Large intestine (tissue), 3 donors: ENCODE results near the gene TEP1. TPM values are rescaled to one million over a fixed set of nuclear protein-coding genes. Genes with fewer than 3 reads are reported as not detected.
A peak's percentile ranks its signal among the peaks of the same experiment; 100 is the strongest.

ENCODE experiments used
- DNase-seq, 2 donors: peaks; one replicate each; pipeline versions ENCODE4 v3.0.0 to v3.0.0-alpha.2; 2013
- H3K27ac ChIP-seq: one replicate; pipeline ENCODE4 v1.5.1; 2013; ENCODE audit warnings: low read length
- H3K27me3 ChIP-seq: 2 replicates; pipeline ENCODE4 v1.6.1; 2013; ENCODE audit warnings: low read length; ENCODE audit not compliant: control insufficient read depth, insufficient read depth
- H3K36me3 ChIP-seq: 2 replicates; pipeline ENCODE4 v1.6.1; 2013; ENCODE audit warnings: low read length; ENCODE audit not compliant: control insufficient read depth, insufficient read depth
- H3K4me1 ChIP-seq: one replicate; pipeline ENCODE4 v1.6.1; 2013; ENCODE audit warnings: low read length; ENCODE audit not compliant: control insufficient read depth, insufficient read depth
- H3K4me3 ChIP-seq: one replicate; pipeline ENCODE4 v1.5.1; 2013; ENCODE audit warnings: low read length
- H3K9me3 ChIP-seq: one replicate; pipeline ENCODE4 v1.6.1; 2013; ENCODE audit warnings: mild to moderate bottlenecking, low read depth, low read length, moderate library complexity; ENCODE audit not compliant: control insufficient read depth
- WGBS: methylation state at CpG from one replicate; pipeline ENCODE4 v1.1.5; 2013; ENCODE audit warnings: low lambda C conversion rate; ENCODE audit not compliant: insufficient coverage; 5-methylcytosine and 5-hydroxymethylcytosine counted together
- polyA plus RNA-seq: library from polyadenylated mRNA; unstranded; fragments of 120-200 nt; gene quantifications from one replicate; pipeline ENCODE4 v1.2.1, GENCODE V29; 2013

The TEP1 gene
- polyA plus RNA-seq, 1 donor, result 98.8 TPM

- no peaks in the 10 kb centered on the region for H3K9me3 ChIP-seq
- DNase-seq, result peak; percentile 54 to 83
- peaks cover 55% of the 10 kb centered on the region for H3K4me1 ChIP-seq
- no peaks in the 10 kb centered on the region for H3K27me3 ChIP-seq
- H3K27ac ChIP-seq, result peak overlapping the region; percentile 91
- no CpG with 5 or more reads among the region's 2 CpGs for WGBS
- no peak overlapping the region for H3K4me3 ChIP-seq
- no peaks in the 10 kb centered on the region for H3K36me3 ChIP-seq
Observed at GRCh38 chr14:20416223-20416622, 2.9 kb upstream of the TEP1 start.

DNA sequence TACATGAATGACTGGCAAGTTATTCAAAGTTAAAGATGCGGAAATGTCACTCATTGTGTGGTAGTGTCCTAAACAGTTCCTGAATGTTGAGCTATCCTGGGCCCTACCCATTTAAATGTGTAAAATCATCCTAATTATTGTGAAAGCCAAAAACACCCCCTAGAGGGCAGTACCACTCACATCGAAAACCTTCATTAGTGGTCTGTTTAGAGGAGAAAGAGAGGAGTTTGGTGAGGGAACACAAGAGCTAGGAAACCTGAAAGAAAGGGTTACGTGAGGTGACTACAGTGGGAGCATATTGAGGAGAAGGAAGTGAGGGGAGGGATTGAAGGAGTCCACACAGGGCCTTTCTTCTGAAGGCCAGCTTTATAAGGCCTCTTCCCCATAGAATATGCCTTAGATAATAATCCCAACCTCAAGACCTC is 2.5 kb upstream of the TEP1 start:
- Histone ChIP-seq H3K27ac (peak overlapping the region; percentile 91), H3K9me3 (no peaks in the 10 kb centered on the region), H3K4me3 (no peak overlapping the region), H3K4me1 (peaks cover 55% of the 10 kb centered on the region), H3K36me3 (no peaks in the 10 kb centered on the region), H3K27me3 (no peaks in the 10 kb centered on the region)
- DNase-seq, result peak in 1 of 2 donors; percentile 66
- WGBS, result 57% methylated on average over 1 of the region's 3 CpGs

- Histone ChIP-seq H3K9me3 (no peaks in the 10 kb centered on the region), H3K27ac (peak overlapping the region; percentile 100), H3K4me3 (peak overlapping the region; percentile 96), H3K36me3 (no peaks in the 10 kb centered on the region), H3K27me3 (no peaks in the 10 kb centered on the region), H3K4me1 (peaks cover 46% of the 10 kb centered on the region)
- DNase-seq, result no peak
- 0% methylated on average over 3 of the region's 9 CpGs for WGBS
Observed at GRCh38 chr14:20413744-20414082, 412 bp upstream of the TEP1 start.

DNA sequence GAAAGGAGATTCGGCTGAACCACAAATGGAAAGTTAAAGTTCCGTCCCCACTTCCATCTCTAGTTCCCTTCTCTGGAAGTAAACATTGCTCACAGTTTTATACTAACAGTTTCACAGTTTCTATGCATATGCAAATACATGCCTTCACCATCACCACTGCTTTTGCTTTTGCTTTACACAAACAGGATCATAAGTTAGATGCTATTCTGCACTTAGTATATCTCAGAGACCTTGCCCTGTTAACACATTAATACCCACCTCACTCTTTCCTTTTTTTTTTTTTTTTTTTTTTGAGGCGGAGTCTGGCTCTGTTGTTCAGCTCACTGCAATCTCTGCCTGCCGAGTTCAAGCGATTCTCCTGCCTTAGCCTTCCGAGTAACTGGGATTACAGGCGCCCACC is 890 bp downstream of the TEP1 start:
- no peaks in the 10 kb centered on the region for H3K27me3 ChIP-seq
- H3K27ac ChIP-seq, result peak overlapping the region; percentile 100
- no peaks in the 10 kb centered on the region for H3K9me3 ChIP-seq
- H3K4me1 ChIP-seq, result peaks cover 45% of the 10 kb centered on the region
- peaks cover 11% of the 10 kb centered on the region for H3K36me3 ChIP-seq
- no CpG with 5 or more reads among the region's 7 CpGs for WGBS
- DNase-seq, result peak in 1 of 2 donors; percentile 78
- H3K4me3 ChIP-seq, result peak overlapping the region; percentile 96

DNA sequence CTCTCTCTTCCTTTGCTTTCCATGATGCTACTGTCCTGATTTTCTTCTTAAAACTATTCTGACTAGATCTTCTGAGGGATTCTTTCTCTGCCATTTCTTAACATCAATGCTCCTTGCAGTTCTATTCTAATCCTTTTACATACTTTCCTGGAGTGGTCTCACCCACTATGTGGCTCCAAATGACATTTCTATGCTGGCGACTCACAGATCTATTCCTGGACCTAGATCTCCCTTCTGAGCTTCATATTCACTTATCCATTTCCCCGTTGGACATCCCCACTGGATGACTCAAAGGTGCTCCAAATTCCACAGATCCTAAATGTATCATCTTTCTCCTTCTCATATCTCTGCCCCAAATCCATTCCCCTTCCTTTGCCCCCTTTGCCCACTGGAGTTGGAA is 4.1 kb downstream of the TEP1 start:
- Histone ChIP-seq H3K4me3 (no peak overlapping the region), H3K27me3 (no peaks in the 10 kb centered on the region)
- WGBS, result 100% methylated on average over 1 of the region's 2 CpGs

DNA sequence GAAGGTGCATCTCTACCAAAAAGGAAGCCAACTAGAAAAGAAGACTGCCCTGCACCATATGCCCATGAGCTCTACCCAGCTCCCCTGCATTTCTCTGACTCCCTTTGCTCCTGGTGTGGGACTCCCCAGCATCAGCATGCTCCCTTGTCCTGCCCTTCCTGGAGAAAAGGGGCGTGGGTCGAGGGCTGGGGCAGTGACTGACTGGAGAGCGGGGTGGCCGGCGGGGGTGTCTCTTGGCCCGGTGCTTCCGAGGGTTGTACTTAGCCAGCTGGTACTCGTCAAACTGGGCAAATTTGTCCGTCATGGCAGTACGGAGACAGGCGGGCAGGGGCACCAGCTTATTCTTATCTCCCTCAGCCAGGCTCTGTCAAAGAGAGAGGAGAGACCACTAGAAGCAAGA is 9.8 kb downstream of the TEP1 start:
- no peaks in the 10 kb centered on the region for H3K9me3 ChIP-seq
- WGBS, result no CpG with 5 or more reads among the region's 11 CpGs
- no peaks in the 10 kb centered on the region for H3K27me3 ChIP-seq
- DNase-seq, result no peak
- H3K36me3 ChIP-seq, result peaks cover 86% of the 10 kb centered on the region
- H3K4me3 ChIP-seq, result no peak overlapping the region
- peaks cover 29% of the 10 kb centered on the region for H3K4me1 ChIP-seq
- H3K27ac ChIP-seq, result no peak overlapping the region

More for the DNA sequence above, 4.1 kb downstream of the TEP1 start:
- H3K36me3 ChIP-seq, result peaks cover 40% of the 10 kb centered on the region
- peak overlapping the region; percentile 82 for H3K27ac ChIP-seq
- DNase-seq, result no peak
- peaks cover 35% of the 10 kb centered on the region for H3K4me1 ChIP-seq
- no peaks in the 10 kb centered on the region for H3K9me3 ChIP-seq

DNA sequence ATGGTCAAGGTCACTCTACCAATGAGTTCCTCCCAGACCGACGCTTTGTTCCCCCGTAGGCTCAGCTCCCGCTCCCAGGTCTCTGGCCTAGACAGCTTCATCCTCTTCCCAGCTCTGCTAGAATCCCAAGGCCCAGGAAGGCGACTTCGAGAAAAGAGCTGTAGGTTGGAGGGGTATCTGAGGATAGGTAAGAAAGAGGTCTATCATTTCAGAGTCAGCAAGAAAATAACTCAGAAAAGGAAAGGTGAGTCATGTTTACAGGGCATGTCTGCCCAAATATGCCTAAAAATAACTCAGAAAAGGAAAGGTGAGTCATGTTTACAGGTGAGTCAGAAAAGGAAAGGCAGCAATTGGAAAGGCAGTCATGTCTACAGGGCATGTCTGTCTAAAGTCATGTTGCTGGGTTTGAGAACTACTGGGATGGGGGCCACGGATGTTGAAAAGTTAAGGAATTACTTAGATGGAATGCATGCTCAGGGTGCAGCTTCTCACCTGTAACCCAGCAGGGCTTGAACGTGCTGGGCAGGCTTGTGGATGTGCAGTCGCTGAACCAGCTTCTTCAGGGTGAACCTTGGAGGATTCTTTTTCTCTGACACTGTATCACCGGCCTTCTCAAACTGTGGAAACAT is 12.2 kb downstream of the TEP1 start:
- H3K9me3 ChIP-seq, result no peaks in the 10 kb centered on the region
- H3K27ac ChIP-seq, result no peak overlapping the region
- peaks cover 69% of the 10 kb centered on the region for H3K36me3 ChIP-seq
- DNase-seq, result no peak
- peaks cover 15% of the 10 kb centered on the region for H3K4me1 ChIP-seq
- no peaks in the 10 kb centered on the region for H3K27me3 ChIP-seq
- no CpG with 5 or more reads among the region's 10 CpGs for WGBS
- no peak overlapping the region for H3K4me3 ChIP-seq

DNA sequence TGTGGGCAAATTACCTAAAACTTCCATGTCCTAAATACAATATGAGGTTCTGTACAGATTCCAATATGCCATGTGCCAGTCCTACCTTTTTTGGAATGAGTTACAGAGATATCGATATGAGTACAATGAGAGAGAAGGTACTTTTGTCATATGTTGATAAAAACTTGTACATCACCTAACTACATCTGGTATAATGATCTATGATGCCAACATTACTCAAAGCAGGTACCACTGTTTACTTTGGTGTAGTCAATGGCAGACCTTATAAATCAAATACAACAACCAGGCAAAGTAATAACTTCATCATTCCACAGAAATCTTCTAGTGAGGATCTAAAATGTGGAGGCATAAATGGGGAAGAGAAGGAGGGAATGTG is 12.7 kb downstream of the TEP1 start:
- WGBS, result no CpG with 5 or more reads among the region's 1 CpG
- H3K27me3 ChIP-seq, result no peaks in the 10 kb centered on the region
- H3K4me1 ChIP-seq, result peaks cover 10% of the 10 kb centered on the region
- no peak overlapping the region for H3K27ac ChIP-seq
- peaks cover 69% of the 10 kb centered on the region for H3K36me3 ChIP-seq
- H3K9me3 ChIP-seq, result no peaks in the 10 kb centered on the region
- H3K4me3 ChIP-seq, result no peak overlapping the region
- DNase-seq, result no peak

DNA sequence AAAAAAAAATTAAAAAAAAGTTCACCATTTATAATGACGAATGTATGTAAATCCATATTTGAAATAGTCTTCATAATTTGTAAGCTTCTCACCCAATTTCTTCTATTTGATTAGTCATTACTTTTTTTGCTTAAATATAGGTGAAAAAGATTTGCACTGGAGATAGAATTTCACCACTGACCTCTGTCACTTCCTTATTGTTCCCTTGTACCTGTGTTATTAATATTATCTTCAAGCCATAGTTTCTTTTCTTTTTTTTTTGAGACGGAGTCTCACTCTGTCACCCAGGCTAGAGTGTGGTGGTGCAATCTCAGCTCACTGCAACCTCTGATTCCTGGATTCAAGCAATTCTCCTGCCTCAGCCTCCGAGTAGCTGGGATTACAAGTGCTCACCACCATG is 15.8 kb downstream of the TEP1 start:
- DNase-seq, result peak in 1 of 2 donors; percentile 84
- Histone ChIP-seq H3K36me3 (peaks cover 63% of the 10 kb centered on the region), H3K27ac (peak overlapping the region; percentile 57), H3K9me3 (no peaks in the 10 kb centered on the region), H3K4me3 (no peak overlapping the region), H3K4me1 (peaks cover 5% of the 10 kb centered on the region), H3K27me3 (no peaks in the 10 kb centered on the region)
- no CpG with 5 or more reads among the region's 3 CpGs for WGBS

GRCh38 chr14:20391505-20391904 is 21.8 kb downstream of the TEP1 start:
- no CpG with 5 or more reads among the region's 4 CpGs for WGBS
- Histone ChIP-seq H3K4me1 (peaks cover 3% of the 10 kb centered on the region), H3K4me3 (no peak overlapping the region), H3K36me3 (peaks cover 85% of the 10 kb centered on the region), H3K27me3 (no peaks in the 10 kb centered on the region), H3K27ac (no peak overlapping the region), H3K9me3 (no peaks in the 10 kb centered on the region)
- no peak for DNase-seq

GRCh38 chr14:20388159-20388558 is 25.1 kb downstream of the TEP1 start:
- no peaks in the 10 kb centered on the region for H3K4me1 ChIP-seq
- no peak overlapping the region for H3K4me3 ChIP-seq
- H3K27me3 ChIP-seq, result no peaks in the 10 kb centered on the region
- H3K36me3 ChIP-seq, result peaks cover 87% of the 10 kb centered on the region
- H3K27ac ChIP-seq, result no peak overlapping the region
- WGBS, result 64% methylated on average over 1 of the region's 4 CpGs
- H3K9me3 ChIP-seq, result no peaks in the 10 kb centered on the region
- DNase-seq, result no peak
